22Rv1 (cell line): ENCODE data around the gene OTOP2.

Experiments used
- CTCF ChIP-seq: fragments of 450-650 bp; IDR thresholded peaks from 2 replicates; pipeline ENCODE4 v1.5.1; 2017; ENCODE audit warnings: mild to moderate bottlenecking
- ZFX ChIP-seq: fragments of 450-650 bp; IDR thresholded peaks from 2 replicates; pipeline ENCODE4 v1.6.1; 2017; ENCODE audit warnings: antibody characterized with exemption, borderline replicate concordance

GRCh38 chr17:74882517-74883240, 41.4 kb upstream of the OTOP2 start:
- TF ChIP-seq CTCF (no peak), ZFX (no peak)
